HEK293 (cell line): ENCODE data around the gene RPGRIP1L.
A peak's percentile ranks its signal among the peaks of the same experiment; 100 is the strongest.

Source experiments
- GLIS1 ChIP-seq: fragments of 450-650 bp; formaldehyde crosslinking; IDR thresholded peaks from 2 replicates; pipeline ENCODE4 v1.5.1; 2016; ENCODE audit warnings: missing biosample characterization, missing genetic modification characterization
- KLF9 ChIP-seq: fragments of 450-650 bp; formaldehyde crosslinking; IDR thresholded peaks from 2 replicates; pipeline ENCODE4 v1.5.1; 2016; ENCODE audit warnings: missing biosample characterization, missing genetic modification characterization, low read depth
- MYNN ChIP-seq: fragments of 450-650 bp; formaldehyde crosslinking; IDR thresholded peaks from 2 replicates; pipeline ENCODE4 v1.5.1; 2016; ENCODE audit warnings: missing biosample characterization, missing genetic modification characterization, borderline replicate concordance
- PRDM2 ChIP-seq: fragments of 450-650 bp; formaldehyde crosslinking; IDR thresholded peaks from 2 replicates; pipeline ENCODE4 v1.5.1; 2016; ENCODE audit warnings: missing biosample characterization, missing genetic modification characterization, borderline replicate concordance
- REST ChIP-seq: fragments of 450-650 bp; formaldehyde crosslinking; IDR thresholded peaks from 2 replicates; pipeline ENCODE4 v1.5.1; 2016; ENCODE audit warnings: missing biosample characterization, missing genetic modification characterization
- SCRT1 ChIP-seq: fragments of 450-650 bp; formaldehyde crosslinking; IDR thresholded peaks from 2 replicates; pipeline ENCODE4 v1.5.1; 2016; ENCODE audit warnings: missing biosample characterization, missing genetic modification characterization, borderline replicate concordance
- SP2 ChIP-seq: fragments of 450-650 bp; formaldehyde crosslinking; IDR thresholded peaks from 2 replicates; pipeline ENCODE4 v1.5.1; 2016; ENCODE audit warnings: missing biosample characterization, missing genetic modification characterization
- YY2 ChIP-seq: fragments of 450-650 bp; formaldehyde crosslinking; IDR thresholded peaks from 2 replicates; pipeline ENCODE4 v1.5.1; 2016; ENCODE audit warnings: missing biosample characterization, missing genetic modification characterization
- ZBTB49 ChIP-seq: fragments of 450-650 bp; formaldehyde crosslinking; IDR thresholded peaks from 2 replicates; pipeline ENCODE4 v1.5.1; 2016; ENCODE audit warnings: missing biosample characterization, missing genetic modification characterization, low read depth
- ZIC2 ChIP-seq: fragments of 450-650 bp; formaldehyde crosslinking; IDR thresholded peaks from 2 replicates; pipeline ENCODE4 v1.5.1; 2016; ENCODE audit warnings: missing biosample characterization, missing genetic modification characterization
- ZNF140 ChIP-seq: fragments of 450-650 bp; formaldehyde crosslinking; IDR thresholded peaks from 2 replicates; pipeline ENCODE4 v1.5.1; 2016; ENCODE audit warnings: missing biosample characterization, missing genetic modification characterization
- ZNF16 ChIP-seq: fragments of 450-650 bp; formaldehyde crosslinking; IDR thresholded peaks from 2 replicates; pipeline ENCODE4 v1.5.1; 2016; ENCODE audit warnings: low read depth, missing biosample characterization, missing genetic modification characterization
- ZNF398 ChIP-seq: fragments of 450-650 bp; formaldehyde crosslinking; IDR thresholded peaks from 2 replicates; pipeline ENCODE4 v1.5.1; 2017; ENCODE audit warnings: missing biosample characterization, missing genetic modification characterization
- ZNF426 ChIP-seq: fragments of 450-650 bp; formaldehyde crosslinking; IDR thresholded peaks from 2 replicates; pipeline ENCODE4 v1.5.1; 2017; ENCODE audit warnings: missing biosample characterization, missing genetic modification characterization, mild to moderate bottlenecking, inconsistent platforms, moderate library complexity
- ZNF571 ChIP-seq: fragments of 450-650 bp; formaldehyde crosslinking; IDR thresholded peaks from 2 replicates; pipeline ENCODE4 v1.5.0; 2017; ENCODE audit warnings: missing biosample characterization, missing genetic modification characterization
- ZNF600 ChIP-seq: fragments of 450-650 bp; formaldehyde crosslinking; IDR thresholded peaks from 2 replicates; pipeline ENCODE4 v1.5.1; 2016; ENCODE audit warnings: missing biosample characterization, missing genetic modification characterization
- ZNF645 ChIP-seq: fragments of 450-650 bp; formaldehyde crosslinking; IDR thresholded peaks from 2 replicates; pipeline ENCODE4; 2016; ENCODE audit warnings: missing biosample characterization, missing genetic modification characterization
- ZNF707 ChIP-seq: fragments of 450-650 bp; formaldehyde crosslinking; IDR thresholded peaks from 2 replicates; pipeline ENCODE4 v1.5.1; 2016; ENCODE audit warnings: missing biosample characterization, missing genetic modification characterization
- ZNF777 ChIP-seq: fragments of 450-650 bp; formaldehyde crosslinking; IDR thresholded peaks from 2 replicates; pipeline ENCODE4 v1.5.1; 2017; ENCODE audit warnings: missing biosample characterization, missing genetic modification characterization, borderline replicate concordance
- ZSCAN5A ChIP-seq: fragments of 450-650 bp; formaldehyde crosslinking; IDR thresholded peaks from 2 replicates; pipeline ENCODE4 v1.5.1; 2016; ENCODE audit warnings: missing biosample characterization, missing genetic modification characterization

RPGRIP1L gene

GRCh38 chr16:53703590-53704444 is at the start of gene RPGRIP1L, which contains the start of gene FTO (continued):
- TF ChIP-seq ZSCAN5A (tag by site-specific recombination) (no peak), ZNF571 (tag by site-specific recombination) (no peak), ZNF140 (tag by site-specific recombination) (no peak), ZNF707 (tag by site-specific recombination) (no peak), ZIC2 (tag by site-specific recombination) (no peak), PRDM2 (tag by site-specific recombination) (no peak), ZNF600 (no peak), ZNF398 (tag by site-specific recombination) (no peak), ZNF777 (tag by site-specific recombination) (no peak; the same call in 1 of the 2 replicates), SCRT1 (tag by site-specific recombination) (no peak), ZNF16 (tag by site-specific recombination) (no peak), YY2 (tag by site-specific recombination) (peak; percentile 94), ZBTB49 (tag by site-specific recombination) (no peak), SP2 (tag by site-specific recombination) (peak; percentile 37), ZNF426 (tag by site-specific recombination) (no peak), MYNN (no peak), GLIS1 (tag by site-specific recombination) (peak; percentile 26; the same call in 1 of the 2 replicates), KLF9 (peak; percentile 95), ZNF645 (no peak), REST (no peak)
